ENCODE data around the gene FAM174B.

The FAM174B gene

DNA sequence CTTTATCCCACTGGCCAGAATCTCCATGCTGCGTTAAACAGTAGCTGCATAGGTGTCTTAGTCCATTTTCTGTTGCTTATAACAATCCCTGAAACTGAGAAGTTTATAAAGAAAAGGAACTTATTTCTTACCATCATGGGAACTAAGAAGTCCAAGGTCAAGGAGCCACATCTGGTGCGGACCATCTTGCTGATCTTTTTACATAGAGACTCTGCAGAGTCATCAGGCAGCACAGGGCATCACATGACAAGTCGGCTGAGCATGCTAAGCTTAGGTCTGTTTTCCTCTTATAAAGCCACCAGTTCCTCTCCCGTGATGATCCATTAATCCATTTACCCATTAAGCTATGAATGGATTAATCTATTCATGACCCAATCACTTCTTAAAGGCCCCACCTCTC lies 22.4 kb upstream of the FAM174B start:
- no peak overlapping the region for H3K27ac ChIP-seq (replicated peaks)
- TF ChIP-seq POLR2AphosphoS5 (IDR thresholded peaks at IDR 0.05; ENCODE audit: low read depth) (no peak), GABPA (IDR thresholded peaks at IDR 0.05; ENCODE audit: low read depth) (no peak), SPI1 (IDR thresholded peaks at IDR 0.05; ENCODE audit: borderline replicate concordance, low read depth) (no peak)
- TF ChIP-seq, protein P1, sequence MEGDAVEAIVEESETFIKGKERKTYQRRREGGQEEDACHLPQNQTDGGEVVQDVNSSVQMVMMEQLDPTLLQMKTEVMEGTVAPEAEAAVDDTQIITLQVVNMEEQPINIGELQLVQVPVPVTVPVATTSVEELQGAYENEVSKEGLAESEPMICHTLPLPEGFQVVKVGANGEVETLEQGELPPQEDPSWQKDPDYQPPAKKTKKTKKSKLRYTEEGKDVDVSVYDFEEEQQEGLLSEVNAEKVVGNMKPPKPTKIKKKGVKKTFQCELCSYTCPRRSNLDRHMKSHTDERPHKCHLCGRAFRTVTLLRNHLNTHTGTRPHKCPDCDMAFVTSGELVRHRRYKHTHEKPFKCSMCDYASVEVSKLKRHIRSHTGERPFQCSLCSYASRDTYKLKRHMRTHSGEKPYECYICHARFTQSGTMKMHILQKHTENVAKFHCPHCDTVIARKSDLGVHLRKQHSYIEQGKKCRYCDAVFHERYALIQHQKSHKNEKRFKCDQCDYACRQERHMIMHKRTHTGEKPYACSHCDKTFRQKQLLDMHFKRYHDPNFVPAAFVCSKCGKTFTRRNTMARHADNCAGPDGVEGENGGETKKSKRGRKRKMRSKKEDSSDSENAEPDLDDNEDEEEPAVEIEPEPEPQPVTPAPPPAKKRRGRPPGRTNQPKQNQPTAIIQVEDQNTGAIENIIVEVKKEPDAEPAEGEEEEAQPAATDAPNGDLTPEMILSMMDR (IDR thresholded peaks at IDR 0.05; ENCODE audit: insufficient read depth, low read length) = no peak
- TF ChIP-seq, protein P2, sequence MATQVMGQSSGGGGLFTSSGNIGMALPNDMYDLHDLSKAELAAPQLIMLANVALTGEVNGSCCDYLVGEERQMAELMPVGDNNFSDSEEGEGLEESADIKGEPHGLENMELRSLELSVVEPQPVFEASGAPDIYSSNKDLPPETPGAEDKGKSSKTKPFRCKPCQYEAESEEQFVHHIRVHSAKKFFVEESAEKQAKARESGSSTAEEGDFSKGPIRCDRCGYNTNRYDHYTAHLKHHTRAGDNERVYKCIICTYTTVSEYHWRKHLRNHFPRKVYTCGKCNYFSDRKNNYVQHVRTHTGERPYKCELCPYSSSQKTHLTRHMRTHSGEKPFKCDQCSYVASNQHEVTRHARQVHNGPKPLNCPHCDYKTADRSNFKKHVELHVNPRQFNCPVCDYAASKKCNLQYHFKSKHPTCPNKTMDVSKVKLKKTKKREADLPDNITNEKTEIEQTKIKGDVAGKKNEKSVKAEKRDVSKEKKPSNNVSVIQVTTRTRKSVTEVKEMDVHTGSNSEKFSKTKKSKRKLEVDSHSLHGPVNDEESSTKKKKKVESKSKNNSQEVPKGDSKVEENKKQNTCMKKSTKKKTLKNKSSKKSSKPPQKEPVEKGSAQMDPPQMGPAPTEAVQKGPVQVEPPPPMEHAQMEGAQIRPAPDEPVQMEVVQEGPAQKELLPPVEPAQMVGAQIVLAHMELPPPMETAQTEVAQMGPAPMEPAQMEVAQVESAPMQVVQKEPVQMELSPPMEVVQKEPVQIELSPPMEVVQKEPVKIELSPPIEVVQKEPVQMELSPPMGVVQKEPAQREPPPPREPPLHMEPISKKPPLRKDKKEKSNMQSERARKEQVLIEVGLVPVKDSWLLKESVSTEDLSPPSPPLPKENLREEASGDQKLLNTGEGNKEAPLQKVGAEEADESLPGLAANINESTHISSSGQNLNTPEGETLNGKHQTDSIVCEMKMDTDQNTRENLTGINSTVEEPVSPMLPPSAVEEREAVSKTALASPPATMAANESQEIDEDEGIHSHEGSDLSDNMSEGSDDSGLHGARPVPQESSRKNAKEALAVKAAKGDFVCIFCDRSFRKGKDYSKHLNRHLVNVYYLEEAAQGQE (IDR thresholded peaks at IDR 0.05; ENCODE audit: insufficient replicate concordance, low read depth) = no peak
- no peak overlapping the region for H3K4me3 ChIP-seq (replicated peaks; ENCODE audit: insufficient read depth, low read length)
- no peak for DNase-seq (ENCODE audit: low read depth in 1 of 2, low spot score in 1 of 2)
- peaks cover 2% of the 10 kb centered on the region for H3K27me3 ChIP-seq (ENCODE audit: insufficient read depth, poor library complexity, severe bottlenecking)

DNA sequence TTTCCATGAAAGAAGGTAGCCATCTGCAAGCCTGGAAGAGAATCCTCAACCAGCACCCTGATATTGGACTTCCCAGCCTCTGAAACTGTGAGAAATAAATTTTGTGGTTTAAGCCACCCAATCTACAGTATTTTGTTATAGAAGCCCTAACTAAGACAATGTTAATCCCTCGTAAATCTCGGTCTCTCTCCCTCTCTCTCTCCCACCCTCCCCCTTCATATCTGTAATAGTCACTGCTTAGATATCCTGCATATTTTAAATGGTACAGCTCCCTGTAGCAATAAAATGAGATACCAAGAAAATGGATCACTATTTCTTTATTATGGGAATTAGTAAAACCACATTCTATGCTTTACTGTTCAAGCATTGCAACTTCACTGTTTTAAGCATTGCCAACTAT lies 21.0 kb upstream of the FAM174B start:
- no peak overlapping the region for H3K27ac ChIP-seq (replicated peaks)
- TF ChIP-seq, protein P1 (IDR thresholded peaks at IDR 0.05; ENCODE audit: insufficient read depth, low read length) = no peak
- TF ChIP-seq GABPA (IDR thresholded peaks at IDR 0.05; ENCODE audit: low read depth) (no peak), POLR2AphosphoS5 (IDR thresholded peaks at IDR 0.05; ENCODE audit: low read depth) (no peak)
- TF ChIP-seq, protein P2 (IDR thresholded peaks at IDR 0.05; ENCODE audit: insufficient replicate concordance, low read depth) = no peak
- DNase-seq (ENCODE audit: low read depth in 1 of 2, low spot score in 1 of 2) = no peak
- H3K4me3 ChIP-seq (replicated peaks; ENCODE audit: insufficient read depth, low read length) = no peak overlapping the region
- H3K27me3 ChIP-seq (ENCODE audit: insufficient read depth, poor library complexity, severe bottlenecking) = peaks cover 3% of the 10 kb centered on the region

DNA sequence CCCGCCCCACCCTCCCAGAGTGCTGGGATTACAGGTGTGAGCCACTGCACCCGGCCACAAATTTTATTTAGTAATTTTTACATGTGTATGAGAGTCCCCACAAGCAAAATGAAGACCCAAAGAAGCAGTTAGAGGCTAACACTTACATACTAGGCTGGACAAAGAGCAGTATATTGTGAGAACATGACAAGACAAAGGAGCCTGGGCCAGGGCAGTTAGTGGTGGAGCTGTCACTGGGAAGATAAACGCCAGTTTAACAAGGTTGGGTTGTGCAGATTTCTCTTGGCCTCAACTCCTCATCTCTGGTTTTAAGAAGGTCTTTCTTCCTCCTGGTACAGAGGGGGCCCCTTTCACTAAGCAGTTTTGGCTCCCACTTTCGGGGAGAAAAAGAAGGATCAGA lies 19.9 kb upstream of the FAM174B start:
- Histone ChIP-seq H3K27me3 (ENCODE audit: insufficient read depth, poor library complexity, severe bottlenecking) (peaks cover 3% of the 10 kb centered on the region), H3K4me3 (replicated peaks; ENCODE audit: insufficient read depth, low read length) (no peak overlapping the region), H3K27ac (replicated peaks) (no peak overlapping the region)
- DNase-seq (ENCODE audit: low read depth in 1 of 2, low spot score in 1 of 2) = no peak
- TF ChIP-seq GABPA (IDR thresholded peaks at IDR 0.05; ENCODE audit: low read depth) = no peak

DNA sequence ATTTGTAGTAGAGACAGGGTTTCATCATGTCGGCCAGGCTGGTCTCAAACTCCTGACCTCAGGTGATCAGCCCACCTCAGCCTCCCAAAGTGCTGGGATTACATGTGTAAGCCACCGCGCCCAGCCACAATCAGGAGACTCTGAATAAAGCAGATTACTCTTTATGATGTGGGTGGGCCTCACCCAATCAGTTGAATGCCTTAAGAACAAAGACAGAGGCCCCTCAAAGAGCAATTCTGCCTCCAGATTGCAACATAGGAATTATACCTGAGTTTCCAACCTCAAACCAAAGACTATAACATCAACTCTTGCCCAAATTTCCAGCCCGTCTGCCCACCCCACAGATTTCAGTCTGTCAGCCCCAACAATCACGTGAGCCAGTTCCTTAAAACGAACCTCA lies 18.8 kb upstream of the FAM174B start:
- no peak for DNase-seq (ENCODE audit: low read depth in 1 of 2, low spot score in 1 of 2)
- Histone ChIP-seq H3K27ac (replicated peaks) (no peak overlapping the region), H3K4me3 (replicated peaks; ENCODE audit: insufficient read depth, low read length) (no peak overlapping the region), H3K27me3 (ENCODE audit: insufficient read depth, poor library complexity, severe bottlenecking) (peaks cover 3% of the 10 kb centered on the region)
- TF ChIP-seq, protein P2 (IDR thresholded peaks at IDR 0.05; ENCODE audit: insufficient replicate concordance, low read depth) = no peak
- TF ChIP-seq, protein P1 (IDR thresholded peaks at IDR 0.05; ENCODE audit: insufficient read depth, low read length) = no peak
- TF ChIP-seq GABPA (IDR thresholded peaks at IDR 0.05; ENCODE audit: low read depth) (no peak), POLR2AphosphoS5 (IDR thresholded peaks at IDR 0.05; ENCODE audit: low read depth) (no peak), SPI1 (IDR thresholded peaks at IDR 0.05; ENCODE audit: borderline replicate concordance, low read depth) (no peak)

Data from HL-60 (cell line).